Measurements from ENCODE around the gene IGSF8.

Gene IGSF8

GRCh38 chr1:160123726-160124125 is 25.3 kb upstream of the IGSF8 start:
- no peak for TF ChIP-seq CTCF (IDR thresholded peaks at IDR 0.05; ENCODE audit: low read depth, low read length)
- DNase-seq = no peak
- Histone ChIP-seq H3K27me3 (no peaks in the 10 kb centered on the region), H3K9me3 (no peaks in the 10 kb centered on the region), H3K36me3 (no peaks in the 10 kb centered on the region), H3K4me3 (ENCODE audit: low read depth, low read length) (no peak overlapping the region), H3K4me1 (no peaks in the 10 kb centered on the region)

DNA sequence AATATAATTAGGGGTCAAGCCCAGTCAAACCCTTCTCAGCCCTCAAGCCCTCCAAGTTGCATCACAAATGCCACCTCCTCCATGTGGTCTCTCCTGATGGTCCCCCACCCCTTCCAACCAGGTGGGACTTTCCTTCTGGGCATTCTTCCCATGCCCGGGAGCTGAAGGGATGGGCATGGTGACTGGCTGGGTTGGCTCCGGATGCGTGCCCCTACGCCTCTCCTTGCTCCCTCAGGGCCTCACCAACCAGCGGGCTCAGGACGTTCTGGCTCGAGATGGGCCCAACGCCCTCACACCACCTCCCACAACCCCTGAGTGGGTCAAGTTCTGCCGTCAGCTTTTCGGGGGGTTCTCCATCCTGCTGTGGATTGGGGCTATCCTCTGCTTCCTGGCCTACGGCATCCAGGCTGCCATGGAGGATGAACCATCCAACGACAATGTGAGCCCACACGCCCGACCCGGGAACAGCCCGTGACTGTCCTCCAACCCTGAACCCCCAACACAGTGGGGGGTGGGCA is 24.6 kb upstream of the IGSF8 start:
- no peaks in the 10 kb centered on the region for H3K4me1 ChIP-seq
- no peaks in the 10 kb centered on the region for H3K36me3 ChIP-seq
- no peak for TF ChIP-seq CTCF (IDR thresholded peaks at IDR 0.05; ENCODE audit: low read depth, low read length)
- H3K9me3 ChIP-seq = no peaks in the 10 kb centered on the region
- H3K27me3 ChIP-seq = no peaks in the 10 kb centered on the region
- H3K4me3 ChIP-seq (ENCODE audit: low read depth, low read length) = no peak overlapping the region
- no peak for DNase-seq

DNA sequence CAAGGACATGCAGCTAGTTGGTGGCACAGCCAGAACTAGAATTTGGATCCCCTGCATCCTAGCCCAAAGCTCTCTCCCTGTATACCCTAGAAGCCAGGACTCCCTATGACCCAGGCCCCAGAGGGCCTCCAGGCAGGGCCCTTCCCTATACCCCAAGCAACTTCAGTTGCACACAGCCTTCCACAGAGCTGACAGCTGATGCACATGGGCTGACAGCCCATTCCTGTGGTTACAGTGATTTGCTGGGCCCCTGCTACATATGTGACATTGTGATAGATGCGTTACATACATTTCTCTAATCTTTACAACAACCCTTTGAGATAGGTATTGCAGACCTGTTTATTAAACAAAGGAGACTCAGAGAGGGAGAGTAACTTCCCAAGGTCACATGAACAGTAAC is 23.0 kb upstream of the IGSF8 start:
- Histone ChIP-seq H3K36me3 (no peaks in the 10 kb centered on the region), H3K9me3 (no peaks in the 10 kb centered on the region), H3K4me3 (ENCODE audit: low read depth, low read length) (no peak overlapping the region), H3K4me1 (no peaks in the 10 kb centered on the region), H3K27me3 (no peaks in the 10 kb centered on the region)
- no peak for TF ChIP-seq CTCF (IDR thresholded peaks at IDR 0.05; ENCODE audit: low read depth, low read length)
- no peak for DNase-seq

- H3K36me3 ChIP-seq = no peaks in the 10 kb centered on the region
- DNase-seq = no peak
- H3K9me3 ChIP-seq = no peaks in the 10 kb centered on the region
- H3K27me3 ChIP-seq = no peaks in the 10 kb centered on the region
- no peak overlapping the region for H3K4me3 ChIP-seq (ENCODE audit: low read depth, low read length)
- no peaks in the 10 kb centered on the region for H3K4me1 ChIP-seq
- no peak for TF ChIP-seq CTCF (IDR thresholded peaks at IDR 0.05; ENCODE audit: low read depth, low read length)
These were observed 22.4 kb upstream of the IGSF8 start for GRCh38 chr1:160120797-160121196.

GRCh38 chr1:160118928-160119327 is 20.5 kb upstream of the IGSF8 start:
- Histone ChIP-seq H3K27me3 (no peaks in the 10 kb centered on the region), H3K36me3 (no peaks in the 10 kb centered on the region), H3K4me1 (no peaks in the 10 kb centered on the region), H3K9me3 (no peaks in the 10 kb centered on the region), H3K4me3 (ENCODE audit: low read depth, low read length) (no peak overlapping the region)
- no peak for DNase-seq
- TF ChIP-seq CTCF (IDR thresholded peaks at IDR 0.05; ENCODE audit: low read depth, low read length) = no peak

DNA sequence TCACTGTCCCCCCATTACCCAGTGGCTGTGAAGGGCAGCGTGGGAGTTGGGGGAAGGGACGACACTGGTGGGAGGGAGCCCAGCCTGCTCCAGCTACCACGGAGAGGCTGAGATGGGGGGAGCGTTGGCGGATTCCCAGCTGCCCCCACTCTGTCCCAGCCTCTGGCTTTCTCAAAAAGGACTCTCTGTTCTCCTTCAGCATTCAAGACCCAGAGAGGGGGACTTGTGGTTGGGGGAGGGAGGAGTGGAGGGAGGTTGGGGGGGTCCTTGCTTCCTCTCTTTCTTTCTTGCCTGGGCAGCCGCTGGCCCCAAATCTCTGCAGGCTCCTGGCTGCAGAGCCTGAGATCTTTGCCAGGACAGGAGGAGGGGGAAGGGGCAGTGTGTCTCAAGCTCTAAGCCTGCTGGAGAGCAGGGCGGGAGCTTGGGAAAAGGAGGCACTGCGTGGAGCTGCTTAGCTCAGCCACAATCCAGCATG is 19.3 kb upstream of the IGSF8 start:
- Histone ChIP-seq H3K27me3 (no peaks in the 10 kb centered on the region), H3K4me3 (ENCODE audit: low read depth, low read length) (no peak overlapping the region), H3K9me3 (no peaks in the 10 kb centered on the region), H3K4me1 (no peaks in the 10 kb centered on the region), H3K36me3 (no peaks in the 10 kb centered on the region)
- no peak for TF ChIP-seq CTCF (IDR thresholded peaks at IDR 0.05; ENCODE audit: low read depth, low read length)
- no peak for DNase-seq

Measured in BE2C (cell line).